Right forelimb (tissue), 1 donor: Measurements from ENCODE around the gene NDE1.
"Not testable (repeated sequence)": the region's sequence is repeated elsewhere in the genome, so short reads cannot be mapped to it uniquely, and the experiment has no call there.

Experiments
- DNase-seq: peaks from one replicate; pipeline ENCODE4 v3.0.0-alpha.2; 2018

NDE1 gene

GRCh38 chr16:15621456-15621855, 28.6 kb upstream of the NDE1 start:
- DNase-seq: no peak

- DNase-seq: no peak
Observed at GRCh38 chr16:15621889-15622288, 28.2 kb upstream of the NDE1 start.

- DNase-seq: no peak
Observed at GRCh38 chr16:15631730-15632409, 18.2 kb upstream of the NDE1 start.

DNA sequence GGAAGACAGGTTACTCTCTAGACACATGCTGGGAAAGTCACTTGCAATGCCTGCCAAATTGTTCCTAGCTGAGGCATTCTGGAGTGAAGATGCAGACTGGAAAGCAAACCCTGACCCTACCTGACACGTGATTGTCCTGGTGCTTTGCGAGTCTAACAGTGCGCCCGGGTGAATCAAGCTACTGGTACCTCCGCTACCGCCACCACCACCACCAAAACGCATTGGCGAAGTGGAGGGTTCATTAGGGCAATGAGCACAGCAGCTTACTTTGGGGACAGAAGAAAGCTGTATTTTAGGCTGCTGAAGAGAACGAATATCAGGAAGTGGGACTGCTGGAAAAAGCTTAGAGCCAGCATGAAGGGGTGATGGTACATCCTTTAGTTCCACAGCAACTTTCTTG, 14.1 kb upstream of the NDE1 start:
- DNase-seq: no peak

DNA sequence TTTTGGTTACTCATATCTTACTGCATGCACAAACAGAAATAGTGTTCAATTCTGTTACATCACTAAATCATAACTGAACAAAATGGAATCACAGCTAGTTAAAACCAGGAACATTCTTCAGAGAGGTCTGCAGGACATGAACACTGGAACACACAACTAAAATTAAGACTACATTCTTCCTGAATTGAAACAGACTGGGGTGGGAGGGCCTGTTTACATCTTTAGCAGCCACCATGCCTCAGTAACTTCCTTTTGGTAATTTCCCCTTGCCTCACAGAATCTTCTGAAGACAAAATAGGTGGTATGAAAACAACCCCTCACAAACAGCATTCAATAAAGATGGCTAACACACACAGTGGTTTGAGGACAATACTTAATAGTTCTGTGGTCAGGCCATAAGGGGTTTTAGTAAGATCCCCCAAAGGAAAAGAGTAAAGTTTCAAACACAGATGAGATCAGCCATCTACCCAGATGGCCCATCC, 13.6 kb upstream of the NDE1 start:
- DNase-seq: no peak

DNA sequence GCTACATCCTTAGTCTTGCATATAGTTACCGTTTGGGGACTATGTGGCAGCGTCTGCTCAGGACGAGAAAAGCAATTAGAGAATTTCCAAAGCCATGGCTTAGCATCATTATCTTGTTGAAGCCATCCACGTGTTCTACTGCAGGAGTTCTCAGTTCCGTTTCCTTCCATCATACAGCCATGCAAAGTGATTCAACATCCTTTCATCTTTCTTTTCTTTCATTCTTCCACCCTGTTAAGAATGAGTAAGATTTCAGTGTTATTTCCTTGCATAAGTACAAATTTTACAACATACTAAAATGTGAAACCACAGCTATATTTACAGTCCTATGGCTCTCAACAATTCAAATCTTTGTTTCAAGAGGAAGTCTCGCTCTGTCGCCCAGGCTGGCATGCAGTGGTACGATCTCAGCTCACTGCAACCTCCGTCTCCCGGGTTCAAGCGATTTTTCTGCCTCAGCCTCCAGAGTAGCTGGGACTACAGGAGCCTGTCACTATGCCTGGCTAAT, 10.9 kb upstream of the NDE1 start:
- no peak for DNase-seq

- DNase-seq: no peak
Observed at GRCh38 chr16:15640966-15641365, 9.1 kb upstream of the NDE1 start.

DNA sequence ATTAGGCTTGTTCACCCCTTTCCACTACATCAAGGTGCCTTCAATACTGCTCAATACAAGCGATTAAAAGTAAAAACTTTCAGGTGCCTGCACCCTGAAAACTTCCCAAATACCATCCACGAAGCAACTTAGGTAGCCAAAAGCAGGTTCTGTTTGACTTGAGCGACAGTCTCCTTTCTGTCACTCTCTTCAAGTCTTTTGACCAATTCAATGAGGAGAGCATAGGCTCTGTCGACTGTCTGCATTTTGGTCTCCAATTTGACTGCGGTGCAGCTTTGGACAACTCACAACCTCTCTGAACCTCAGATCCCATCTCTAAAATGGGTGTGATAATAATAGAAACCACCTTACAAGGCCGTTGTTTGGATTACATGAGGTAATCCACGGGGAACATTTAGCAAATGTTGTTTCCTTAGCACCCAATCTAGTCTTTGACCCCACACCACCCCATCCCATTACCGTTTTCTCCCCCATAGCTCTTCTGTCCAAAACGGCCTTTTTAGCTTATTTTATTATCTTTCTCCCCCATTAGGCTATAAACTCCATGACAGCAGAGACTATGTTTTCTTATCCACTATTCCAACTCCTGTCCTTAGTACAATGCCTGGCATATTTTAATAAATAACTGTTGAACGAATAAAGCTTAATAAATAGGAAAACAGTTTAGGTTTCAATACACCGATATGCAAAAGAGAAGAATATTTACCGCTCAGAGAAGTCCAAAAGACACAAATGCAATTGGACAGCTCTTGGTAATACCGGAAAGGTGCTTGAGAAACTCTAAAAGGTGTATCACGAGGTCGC, 8.1 kb upstream of the NDE1 start:
- DNase-seq: no peak

GRCh38 chr16:15642557-15643047, 7.4 kb upstream of the NDE1 start:
- no peak for DNase-seq

DNA sequence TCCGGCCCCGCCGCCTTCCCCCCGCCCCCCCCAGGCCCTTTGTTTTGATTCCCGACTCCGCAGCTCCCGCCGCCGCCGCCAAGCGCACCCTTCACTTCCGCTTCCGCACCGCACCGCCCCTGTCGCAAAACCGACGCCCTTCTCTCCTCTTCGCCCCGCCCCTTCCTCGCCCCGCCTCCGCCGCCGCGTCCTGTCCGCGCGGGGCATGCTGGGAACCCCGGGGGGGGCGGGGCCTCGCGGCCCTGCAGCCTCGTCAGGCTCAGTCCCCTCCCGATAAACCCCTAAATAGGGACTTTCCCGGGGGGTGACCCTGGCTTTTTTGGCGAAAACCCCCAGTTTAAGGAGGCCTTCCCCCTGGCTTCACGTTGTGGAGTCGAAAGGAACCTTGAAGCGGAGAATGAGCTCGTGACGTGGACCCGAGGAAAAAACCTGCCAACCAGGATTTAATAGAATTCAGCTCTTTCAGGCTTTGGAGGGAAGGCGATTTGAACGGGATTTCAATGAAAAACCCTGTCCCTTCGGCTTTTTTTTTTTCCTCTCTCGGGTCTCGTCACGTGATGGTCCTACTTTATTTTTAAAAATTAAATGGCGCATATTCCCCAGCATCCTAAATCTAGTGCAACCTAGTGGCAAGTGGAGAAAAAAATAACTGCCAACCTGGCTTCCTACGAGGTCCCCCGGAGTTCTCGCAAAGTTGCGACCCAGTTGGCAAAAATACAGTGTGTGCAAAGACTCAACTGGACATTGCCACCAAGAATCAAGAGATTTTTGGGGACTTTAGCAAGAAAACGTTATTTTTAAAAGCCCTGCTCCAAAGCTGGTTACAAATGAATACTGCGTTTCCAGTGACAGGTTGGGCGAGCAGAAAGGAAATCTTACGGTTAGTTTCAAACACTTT, 6.7 kb upstream of the NDE1 start, which contains the start of gene MARF1:
MARF1 (minus strand) TSS at position 107 of the 898 bp plus-strand sequence. CDS start 3,921 bp downstream, outside the sequence.
- DNase-seq: peak; percentile 99

GRCh38 chr16:15643946-15644250, 6.1 kb upstream of the NDE1 start:
- DNase-seq: no peak

DNA sequence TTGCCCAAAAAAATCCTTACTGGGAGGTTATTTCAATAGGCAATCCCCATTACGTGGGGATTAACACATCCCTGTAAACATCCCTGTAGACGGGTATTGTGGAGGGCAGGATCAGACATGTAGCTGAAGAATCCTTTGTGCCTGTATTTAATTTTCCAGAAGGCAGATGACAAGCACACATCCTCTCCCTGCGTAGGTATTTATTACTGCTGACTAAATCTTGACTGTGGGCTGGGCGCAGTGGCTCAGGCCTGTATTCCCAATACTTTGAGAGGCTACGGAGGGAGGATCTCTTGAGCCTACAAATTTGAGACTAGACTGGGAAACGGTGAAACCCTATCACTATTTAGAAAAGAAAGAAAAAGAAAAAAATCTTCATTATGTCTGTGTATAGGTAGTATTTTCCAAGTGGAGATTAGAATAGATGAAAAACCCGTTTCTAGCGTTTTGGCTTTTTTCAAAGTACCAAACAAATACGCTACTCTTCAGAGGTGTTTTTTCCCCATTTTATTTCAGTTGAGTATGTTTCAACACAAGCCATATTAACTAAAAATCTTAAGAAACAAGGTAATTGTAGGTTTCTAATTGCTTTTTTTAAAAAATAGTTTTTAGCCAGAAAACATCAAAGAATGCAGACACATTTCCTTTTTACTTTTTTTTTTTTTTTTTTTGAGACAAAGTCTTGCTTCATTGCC, 5.6 kb upstream of the NDE1 start:
- no peak for DNase-seq

DNA sequence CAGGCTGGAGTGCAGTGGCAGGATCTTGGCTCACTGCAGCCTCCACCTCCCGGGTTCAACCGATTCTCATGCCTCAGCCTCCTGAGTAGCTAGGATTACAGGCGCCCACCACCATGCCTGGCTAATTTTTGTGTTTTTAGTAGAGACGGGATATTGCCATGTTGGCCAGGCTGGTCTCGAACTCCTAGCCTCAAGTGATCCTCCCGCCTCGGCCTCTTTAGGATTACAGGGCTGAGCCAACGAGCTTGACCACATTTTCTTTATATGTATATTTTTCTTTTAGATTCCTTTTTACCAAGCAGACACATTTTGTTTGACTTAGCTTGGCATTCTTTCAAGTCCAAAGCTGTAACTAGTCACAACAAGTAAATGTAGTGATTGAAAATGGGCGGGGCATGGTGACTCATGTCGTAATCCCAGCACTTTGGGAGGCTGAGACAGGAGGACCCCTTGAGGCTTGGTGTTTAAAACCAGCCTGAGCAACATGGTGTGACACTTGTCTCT, 5.0 kb upstream of the NDE1 start:
- not testable (repeated sequence) for DNase-seq

DNA sequence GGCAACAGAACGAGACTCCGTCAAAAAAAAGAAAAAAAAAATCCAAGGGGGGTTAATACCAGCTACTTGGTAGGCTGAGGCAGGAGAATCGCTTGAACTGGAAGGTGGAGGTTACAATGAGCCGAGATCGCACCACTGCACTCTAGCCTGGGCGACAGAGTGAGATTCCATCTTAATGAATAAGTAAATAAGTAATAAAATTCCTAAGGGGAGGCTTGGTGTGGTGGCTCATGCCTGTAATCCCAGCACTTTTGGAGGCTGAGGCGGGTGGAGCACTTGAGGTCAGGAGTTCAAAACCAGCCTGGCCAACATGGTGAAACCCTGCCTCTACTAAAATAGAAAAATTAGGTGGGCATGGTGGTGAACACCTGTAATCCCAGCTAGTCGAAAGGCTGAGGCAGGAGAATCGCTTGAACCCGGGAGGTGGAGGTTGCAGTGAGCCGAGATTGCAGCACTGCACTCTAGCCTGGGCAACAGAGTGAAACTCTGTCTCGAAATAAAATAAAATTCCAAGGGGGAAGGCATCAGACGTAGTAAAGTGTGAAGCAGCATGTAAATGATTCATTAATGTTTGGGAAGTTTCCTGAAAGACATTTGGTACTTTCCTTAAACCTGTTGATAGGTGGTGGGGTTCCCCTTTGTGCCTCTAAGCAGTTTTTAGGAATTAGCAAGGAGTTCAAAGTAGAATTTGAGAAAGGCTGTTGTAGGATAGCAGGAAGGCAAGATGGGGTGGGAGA, 3.3 kb upstream of the NDE1 start:
- not testable (repeated sequence) for DNase-seq

DNA sequence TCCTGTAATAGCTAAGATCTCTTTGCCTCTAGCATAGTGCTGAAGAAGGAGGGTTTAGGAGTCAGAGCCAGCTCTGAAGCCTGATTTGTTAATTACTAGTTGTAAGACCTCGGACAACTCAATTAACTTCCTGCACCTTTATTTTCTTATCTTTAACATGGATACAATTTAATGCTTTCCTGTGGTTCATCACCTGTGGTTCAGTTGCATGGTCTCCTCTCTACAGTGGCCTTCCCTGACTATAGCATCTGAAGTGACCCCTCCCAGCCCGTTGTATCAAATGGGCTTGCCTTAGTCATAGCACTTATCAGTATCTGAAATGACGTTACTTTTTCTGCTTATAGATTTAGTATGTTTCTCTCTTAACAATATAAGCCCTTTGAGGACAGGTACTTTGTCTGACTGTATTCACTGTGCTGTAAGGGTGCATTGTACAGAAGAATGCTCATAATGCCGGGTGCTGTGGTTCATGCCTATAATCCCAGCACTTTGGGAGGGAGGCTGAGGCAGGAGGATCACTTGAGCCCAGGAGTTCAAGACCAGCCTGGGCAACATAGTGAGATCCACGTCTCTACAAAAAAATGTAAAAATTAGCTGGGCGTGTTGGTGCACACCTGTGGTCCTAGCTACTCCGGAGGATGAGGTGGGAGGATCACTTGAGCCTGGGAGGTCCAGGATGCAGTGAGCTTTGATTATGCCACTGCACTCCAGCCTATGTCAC, 2.6 kb upstream of the NDE1 start:
- no peak for DNase-seq

GRCh38 chr16:15648135-15648730, 1.8 kb upstream of the NDE1 start:
- no peak for DNase-seq

DNA sequence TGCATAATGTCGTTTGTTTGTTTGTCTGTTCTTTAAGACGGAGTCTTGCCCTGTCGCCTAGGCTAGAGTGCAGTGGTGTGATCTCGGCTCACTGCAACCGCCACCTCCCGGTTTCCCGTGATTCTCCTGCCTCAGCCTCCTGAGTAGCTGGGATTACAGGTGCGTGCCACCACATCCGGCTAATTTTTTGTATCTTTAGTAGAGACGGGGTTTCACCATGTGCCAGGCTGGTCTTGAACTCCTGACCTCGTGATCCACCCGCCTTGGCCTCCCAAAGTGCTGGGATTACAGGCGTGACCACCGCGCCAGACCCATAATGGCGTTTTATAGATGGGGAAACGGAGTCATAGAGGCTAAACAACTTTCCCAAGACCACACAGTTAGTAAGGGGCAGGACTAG, 734 bp upstream of the NDE1 start:
- not testable (repeated sequence) for DNase-seq

DNA sequence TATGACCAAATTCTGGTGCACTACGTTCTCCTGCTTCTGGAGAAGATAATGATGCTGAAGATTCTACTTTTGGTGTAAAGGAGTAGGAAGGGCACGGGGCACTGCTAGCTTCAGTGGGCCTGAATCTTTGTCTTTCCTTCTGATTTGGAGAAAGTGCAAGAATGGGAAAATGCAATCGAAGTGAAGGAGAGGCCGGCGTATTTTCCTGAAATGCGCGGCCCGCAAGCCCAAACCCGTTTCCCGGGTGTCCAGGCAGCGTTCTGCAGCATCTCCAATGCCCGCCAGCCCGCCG, 372 bp upstream of the NDE1 start:
- DNase-seq: no peak

GRCh38 chr16:15650698-15651171, 690 bp downstream of the NDE1 start:
- peak; percentile 67 for DNase-seq

DNA sequence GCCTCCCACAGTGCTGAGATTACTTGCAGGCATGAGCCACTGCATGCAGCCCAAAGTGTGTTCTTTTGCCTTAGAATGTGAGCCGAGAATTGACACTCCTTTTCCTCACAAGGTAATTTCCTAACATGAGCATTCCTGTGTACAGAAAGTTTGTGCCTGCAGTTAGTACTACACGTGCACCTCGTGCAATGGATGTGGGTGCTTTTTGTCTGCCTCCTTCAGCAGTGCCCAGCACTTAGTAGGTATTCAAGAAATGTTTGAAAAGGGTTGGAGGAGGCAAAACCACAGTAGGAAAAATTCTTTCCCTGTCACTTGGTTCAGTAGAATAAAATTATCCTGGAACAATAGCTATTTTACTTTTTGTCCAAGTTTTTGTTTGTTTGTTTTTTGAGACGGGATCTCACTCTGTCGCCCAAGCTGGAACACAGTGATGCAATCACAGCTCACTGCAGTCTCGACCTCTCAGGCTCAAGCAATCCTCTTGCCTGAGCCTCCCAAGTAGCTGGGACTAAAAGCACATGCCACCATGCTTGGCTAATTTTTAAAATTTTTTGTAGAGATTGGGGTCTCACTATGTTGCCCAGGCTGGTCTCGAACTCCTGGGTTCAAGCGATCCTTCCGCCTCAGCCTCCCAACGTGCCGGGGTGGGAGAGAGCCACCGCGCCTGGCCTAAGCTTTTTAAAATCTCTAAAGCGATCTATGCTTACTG, 2.4 kb downstream of the NDE1 start:
- no peak for DNase-seq
